Prostate gland (tissue), 2 donors: Measurements from ENCODE around the gene ACSS1. TPM values are rescaled to one million over a fixed set of nuclear protein-coding genes. Genes with fewer than 3 reads are reported as not detected.

Experiments
- DNase-seq: peaks from one replicate; pipeline ENCODE4 v3.0.0-alpha.2; 2019; ENCODE audit warnings: low spot score
- H3K27ac ChIP-seq, 2 donors: fragments of 200-600 bp; sonication (generic); 2 replicates each; pipeline ENCODE4 v1.5.1; 2017 to 2019
- H3K27me3 ChIP-seq: fragments of 200-600 bp; sonication (generic); replicated peaks from 2 replicates; pipeline ENCODE4 v1.5.1; 2019; ENCODE audit not compliant: insufficient read depth
- H3K36me3 ChIP-seq, 2 donors: fragments of 200-600 bp; sonication (generic); 1 replicate in 1 of 2; 2 replicates in 1 of 2; pipeline versions ENCODE4 v1.5.1 to v1.8.1; 2017 to 2019
- H3K4me1 ChIP-seq: fragments of 200-600 bp; sonication (generic); replicated peaks from 2 replicates; pipeline ENCODE4 v1.5.1; 2019
- H3K4me3 ChIP-seq, 2 donors: fragments of 200-600 bp; sonication (generic); 2 replicates each; pipeline ENCODE4 v1.5.1; 2017 to 2019
- H3K9me3 ChIP-seq: fragments of 200-600 bp; sonication (generic); 2 replicates; pipeline ENCODE4 v1.5.1; 2017
- POLR2A ChIP-seq: fragments of 450-650 bp; IDR thresholded peaks from one replicate; pipeline ENCODE4 v1.6.1; 2016; ENCODE audit warnings: antibody characterized with exemption, mild to moderate bottlenecking
- POLR2AphosphoS5 ChIP-seq: sonication (generic); formaldehyde crosslinking; IDR thresholded peaks from one replicate; pipeline ENCODE4 v1.6.1; 2017; ENCODE audit warnings: antibody characterized with exemption
- WGBS: methylation state at CpG from one replicate; pipeline ENCODE4 v1.1.5; 2018; 5-methylcytosine and 5-hydroxymethylcytosine counted together
- intact Hi-C: fragments of 100-400 bp; cut with DNase I; formaldehyde crosslinking; loops from one replicate; pipeline ENCODE4 v1.14.2; 2022
- total RNA-seq, 2 donors: library from RNA; depleted of rRNA; stranded (reverse); fragments of >200 nt; gene quantifications; one replicate each; pipeline ENCODE4 v1.1.0, GENCODE V29; 2016
- TF ChIP-seq, protein P1 (sequence below), 4 experiments: fragments of 200-600 bp in 2 of 4; fragments of 450-650 bp in 2 of 4; sonication (generic) in 2 of 4; IDR thresholded peaks; 1 replicate in 3 of 4; 2 replicates in 1 of 4; pipeline ENCODE4 v1.5.1; 2016 to 2019; ENCODE audit warnings: antibody characterized with exemption in 4 of 4, mild to moderate bottlenecking in 2 of 4, moderate library complexity in 2 of 4

The ACSS1 gene
- total RNA-seq, 2 donors from 2014 or later = 111 to 170 TPM

DNA sequence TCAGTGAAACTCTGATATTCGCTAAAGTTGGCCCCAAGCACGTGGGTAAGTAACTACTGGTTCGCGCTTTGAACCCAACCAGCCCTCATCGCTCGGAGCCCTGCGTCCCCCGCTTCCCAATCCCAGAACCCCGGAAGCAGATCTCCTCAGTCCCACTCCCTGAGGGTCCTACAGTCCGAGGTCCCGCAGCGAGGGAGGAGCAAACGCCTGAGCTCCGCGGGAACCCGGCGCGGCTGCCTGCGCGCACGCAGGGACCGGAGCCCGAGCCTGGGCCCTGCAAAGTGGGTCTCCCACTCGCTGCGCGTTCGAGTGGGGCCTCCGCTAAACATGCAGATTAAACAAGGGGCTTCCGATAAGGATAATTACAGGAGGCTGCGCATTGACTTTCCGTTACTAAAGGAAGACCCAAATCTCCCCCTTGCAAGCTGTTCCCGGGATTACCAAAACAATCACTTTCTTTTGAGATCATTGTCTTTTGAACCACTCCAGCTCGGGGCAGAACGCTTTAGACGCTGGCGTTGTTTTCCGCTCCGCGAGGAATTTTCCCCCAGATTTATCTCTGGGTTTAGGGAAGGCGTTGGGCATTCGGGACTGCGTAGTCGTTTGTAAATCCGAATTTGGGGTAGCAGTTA, 25.3 kb upstream of the ACSS1 start:
- H3K4me1 ChIP-seq = peaks cover 11% of the 10 kb centered on the region
- no peaks in the 10 kb centered on the region for H3K36me3 ChIP-seq
- H3K27ac ChIP-seq = no peak overlapping the region
- peaks cover 43% of the 10 kb centered on the region for H3K27me3 ChIP-seq
- no peak for TF ChIP-seq POLR2AphosphoS5
- TF ChIP-seq, protein P1, sequence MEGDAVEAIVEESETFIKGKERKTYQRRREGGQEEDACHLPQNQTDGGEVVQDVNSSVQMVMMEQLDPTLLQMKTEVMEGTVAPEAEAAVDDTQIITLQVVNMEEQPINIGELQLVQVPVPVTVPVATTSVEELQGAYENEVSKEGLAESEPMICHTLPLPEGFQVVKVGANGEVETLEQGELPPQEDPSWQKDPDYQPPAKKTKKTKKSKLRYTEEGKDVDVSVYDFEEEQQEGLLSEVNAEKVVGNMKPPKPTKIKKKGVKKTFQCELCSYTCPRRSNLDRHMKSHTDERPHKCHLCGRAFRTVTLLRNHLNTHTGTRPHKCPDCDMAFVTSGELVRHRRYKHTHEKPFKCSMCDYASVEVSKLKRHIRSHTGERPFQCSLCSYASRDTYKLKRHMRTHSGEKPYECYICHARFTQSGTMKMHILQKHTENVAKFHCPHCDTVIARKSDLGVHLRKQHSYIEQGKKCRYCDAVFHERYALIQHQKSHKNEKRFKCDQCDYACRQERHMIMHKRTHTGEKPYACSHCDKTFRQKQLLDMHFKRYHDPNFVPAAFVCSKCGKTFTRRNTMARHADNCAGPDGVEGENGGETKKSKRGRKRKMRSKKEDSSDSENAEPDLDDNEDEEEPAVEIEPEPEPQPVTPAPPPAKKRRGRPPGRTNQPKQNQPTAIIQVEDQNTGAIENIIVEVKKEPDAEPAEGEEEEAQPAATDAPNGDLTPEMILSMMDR (IDR thresholded peaks at IDR 0.05) = no peak
- TF ChIP-seq POLR2A = no peak
- DNase-seq = no peak
- intact Hi-C loops = no loop called here
- 7% methylated on average over 43 of the region's 44 CpGs for WGBS
- no peaks in the 10 kb centered on the region for H3K9me3 ChIP-seq
- no peak overlapping the region for H3K4me3 ChIP-seq

- no peaks in the 10 kb centered on the region for H3K36me3 ChIP-seq
- no peak for TF ChIP-seq POLR2AphosphoS5
- TF ChIP-seq, protein P1 (IDR thresholded peaks at IDR 0.05) = no peak
- TF ChIP-seq POLR2A = no peak
- no peaks in the 10 kb centered on the region for H3K9me3 ChIP-seq
- 37% methylated on average over 9 of the region's 9 CpGs for WGBS
- H3K4me3 ChIP-seq = no peak overlapping the region
- peaks cover 11% of the 10 kb centered on the region for H3K4me1 ChIP-seq
- no peak for DNase-seq
- H3K27ac ChIP-seq = no peak overlapping the region
- intact Hi-C loops = no loop called here
- peaks cover 43% of the 10 kb centered on the region for H3K27me3 ChIP-seq
These were observed 24.5 kb upstream of the ACSS1 start for GRCh38 chr20:25082498-25082873.

GRCh38 chr20:25081730-25082497, 24.0 kb upstream of the ACSS1 start, which contains the start of gene VSX1:
Gene VSX1, minus strand, starts transcription at chr20:25082141. Its CDS starts 45 bp downstream, at chr20:25082096.
- WGBS = 8% methylated on average over 45 of the region's 67 CpGs
- Histone ChIP-seq H3K27ac (no peak within 1 kb of the TSS), H3K4me1 (peaks cover 11% of the 10 kb centered on the region), H3K4me3 (no peak within 1 kb of the TSS), H3K9me3 (no peaks in the 10 kb centered on the region), H3K27me3 (peaks cover 43% of the 10 kb centered on the region), H3K36me3 (no peaks in the 10 kb centered on the region)
- DNase-seq = no peak
- intact Hi-C loops = no loop called here
- no peak for TF ChIP-seq POLR2A
- TF ChIP-seq POLR2AphosphoS5 = no peak
- TF ChIP-seq, protein P1 (IDR thresholded peaks at IDR 0.05) = no peak

- TF ChIP-seq POLR2AphosphoS5 = no peak
- TF ChIP-seq, protein P1 (IDR thresholded peaks at IDR 0.05) = no peak
- intact Hi-C loops = no loop called here
- no peaks in the 10 kb centered on the region for H3K9me3 ChIP-seq
- H3K36me3 ChIP-seq = no peaks in the 10 kb centered on the region
- 8% methylated on average over 45 of the region's 54 CpGs for WGBS
- H3K27me3 ChIP-seq = peaks cover 40% of the 10 kb centered on the region
- H3K27ac ChIP-seq = no peak overlapping the region
- peaks cover 11% of the 10 kb centered on the region for H3K4me1 ChIP-seq
- no peak for DNase-seq
- no peak overlapping the region for H3K4me3 ChIP-seq
These were observed 23.3 kb upstream of the ACSS1 start for GRCh38 chr20:25081065-25081729.
